ENCODE data around the gene CDON. TPM values are rescaled to one million over a fixed set of nuclear protein-coding genes. Genes with fewer than 3 reads are reported as not detected.

The CDON gene
- polyA plus RNA-seq, 1 of the 3 experiments (the other 2 are of a cell fraction) = 3.7 TPM

- H3K4me1 ChIP-seq (ENCODE audit: control insufficient read depth in 1 of 2, insufficient read depth in 2 of 2, low read depth in 1 of 2, low read length in 1 of 2) = peaks cover 0 to 15% of the 10 kb centered on the region in 2 experiments; a peak in 2 of 4 replicates
- POLR2A ChIA-PET = no interaction called here
- H3K36me3 ChIP-seq (replicated peaks in 1 of 2; ENCODE audit: control insufficient read depth in 1 of 2, insufficient read depth in 2 of 2, low read length in 1 of 2) = no peaks in the 10 kb centered on the region
- no peak overlapping the region for H3K27ac ChIP-seq (ENCODE audit: low read depth in 2 of 2, low read length in 1 of 2)
- H3K27me3 ChIP-seq (ENCODE audit: insufficient read depth) = no peaks in the 10 kb centered on the region; the same call in 1 of the 2 replicates
- CTCF ChIA-PET = interaction anchor here (1.1 to 1.4 kb wide), 2 partner anchors 28 to 101 kb away, joined by 3 read pairs; no protein-coding TSS in a partner anchor
- no peak overlapping the region for H2AFZ ChIP-seq (ENCODE audit: low read depth)
- DNase-seq = no peak
- H3K79me2 ChIP-seq (ENCODE audit: insufficient read depth) = no peaks in the 10 kb centered on the region
- no peak overlapping the region for H3K9ac ChIP-seq
- H3F3A ChIP-seq (replicated peaks; ENCODE audit: insufficient read depth) = no peaks in the 10 kb centered on the region
- H3K4me3 ChIP-seq (ENCODE audit: low read depth in 2 of 2, low read length in 1 of 2) = no peak overlapping the region
- no peaks in the 10 kb centered on the region for H3K9me3 ChIP-seq
- H4K20me1 ChIP-seq (ENCODE audit: insufficient read depth) = no peaks in the 10 kb centered on the region
- TF ChIP-seq FOXJ3 (CRISPR knock-in tag; IDR thresholded peaks at IDR 0.05) = no peak
- TF ChIP-seq ELF1 (IDR thresholded peaks at IDR 0.05) = no peak
- TF ChIP-seq RXRA (IDR thresholded peaks at IDR 0.05; ENCODE audit: borderline replicate concordance, low read depth) = no peak
- TF ChIP-seq EZH2phosphoT487 (IDR thresholded peaks at IDR 0.05; ENCODE audit: borderline replicate concordance, low read depth) = no peak
- TF ChIP-seq FOXM1 (IDR thresholded peaks at IDR 0.05; ENCODE audit: low read depth) = no peak
- no peak for TF ChIP-seq ZBTB33 (IDR thresholded peaks at IDR 0.05; ENCODE audit: borderline replicate concordance, low read depth)
- no peak for TF ChIP-seq POLR2AphosphoS5 (IDR thresholded peaks at IDR 0.05; ENCODE audit: low read depth, low read length)
- no peak for TF ChIP-seq FOSL2 (IDR thresholded peaks at IDR 0.05; ENCODE audit: borderline replicate concordance, low read depth)
- TF ChIP-seq JUND (IDR thresholded peaks at IDR 0.05) = no peak
- TF ChIP-seq CTCF (IDR thresholded peaks at IDR 0.05) = no peak
- no peak for TF ChIP-seq MAX (IDR thresholded peaks at IDR 0.05; ENCODE audit: low read depth)
- no peak for TF ChIP-seq GABPA (IDR thresholded peaks at IDR 0.05; ENCODE audit: low read depth)
- no peak for TF ChIP-seq USF1 (IDR thresholded peaks at IDR 0.05; ENCODE audit: borderline replicate concordance, low read depth)
- no peak for TF ChIP-seq TCF12 (IDR thresholded peaks at IDR 0.05)
- no peak for TF ChIP-seq PBX3 (IDR thresholded peaks at IDR 0.05)
- 75% methylated on average over 1 of the region's 1 CpG for WGBS (ENCODE audit: low lambda C conversion rate)
- H3K9me2 ChIP-seq = no peaks in the 10 kb centered on the region
- H3K4me2 ChIP-seq = no peak overlapping the region
Measured at GRCh38 chr11:126088999-126089398, 26.3 kb upstream of the CDON start.
